ENCODE data around the gene REV1.

- TF ChIP-seq CTCF (IDR thresholded peaks at IDR 0.05; ENCODE audit: insufficient read depth, low read length) (no peak), REST (IDR thresholded peaks at IDR 0.05; ENCODE audit: insufficient replicate concordance, low read depth) (no peak), POLR2AphosphoS5 (IDR thresholded peaks at IDR 0.05; ENCODE audit: low read depth) (0 out of 2 replicates have a peak, but pooled peaks have one; percentile 1), GABPA (IDR thresholded peaks at IDR 0.05; ENCODE audit: low read depth) (no peak)
Observed at GRCh38 chr2:99398303-99398702, 91.5 kb downstream of the REV1 start.

Measured in HL-60 (cell line).